Measurements from ENCODE around the gene EIF4H. TPM values are rescaled to one million over a fixed set of nuclear protein-coding genes. Genes with fewer than 3 reads are reported as not detected.

Gene EIF4H
- total and polyA plus RNA-seq, 2 of the 8 experiments (the other 6 are each of a cell fraction or from before 2014, with no cell fraction given): 323 to 382 TPM

GRCh38 chr7:74212661-74213060 is 38.5 kb downstream of the EIF4H start (continued):
- TF ChIP-seq GABPA (IDR thresholded peaks at IDR 0.05; ENCODE audit: borderline replicate concordance, insufficient read depth, low read length) (no peak), JUN (IDR thresholded peaks at IDR 0.05; ENCODE audit: low read depth, low read length) (no peak), POU5F1 (IDR thresholded peaks at IDR 0.05; ENCODE audit: low read depth, low read length) (no peak)

Measured in H1 (cell line).